C4-2B (cell line): Measurements from ENCODE around the gene SELENOM.

ENCODE experiments used
- ZFX ChIP-seq: fragments of 450-650 bp; IDR thresholded peaks from 2 replicates; pipeline ENCODE4 v1.6.1; 2017
- TF ChIP-seq, protein P1 (sequence below): fragments of 450-650 bp; conservative IDR thresholded peaks from 2 replicates; pipeline ENCODE4 v1.5.1; 2017; ENCODE audit warnings: mild to moderate bottlenecking

DNA sequence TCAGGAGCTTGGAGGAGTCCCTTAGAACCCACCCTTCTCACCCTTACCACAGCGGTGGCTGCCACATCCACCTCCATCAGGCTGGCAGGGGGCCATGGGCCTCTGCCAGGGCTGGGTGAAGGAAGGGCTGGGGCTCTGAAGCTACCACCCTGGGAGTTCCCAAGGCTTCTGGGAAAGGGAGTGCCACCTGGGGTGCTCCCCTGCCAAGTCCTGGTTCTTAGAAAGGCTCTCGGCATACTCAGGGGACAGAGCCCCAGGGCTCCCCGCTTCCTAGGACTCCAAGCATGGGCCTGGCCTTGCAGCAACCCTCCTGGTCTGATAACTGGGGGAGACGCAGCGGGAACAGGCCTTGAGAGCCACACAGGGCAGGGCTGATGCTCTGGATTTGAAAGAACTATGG is 33.4 kb upstream of the SELENOM start:
- TF ChIP-seq, protein P1, sequence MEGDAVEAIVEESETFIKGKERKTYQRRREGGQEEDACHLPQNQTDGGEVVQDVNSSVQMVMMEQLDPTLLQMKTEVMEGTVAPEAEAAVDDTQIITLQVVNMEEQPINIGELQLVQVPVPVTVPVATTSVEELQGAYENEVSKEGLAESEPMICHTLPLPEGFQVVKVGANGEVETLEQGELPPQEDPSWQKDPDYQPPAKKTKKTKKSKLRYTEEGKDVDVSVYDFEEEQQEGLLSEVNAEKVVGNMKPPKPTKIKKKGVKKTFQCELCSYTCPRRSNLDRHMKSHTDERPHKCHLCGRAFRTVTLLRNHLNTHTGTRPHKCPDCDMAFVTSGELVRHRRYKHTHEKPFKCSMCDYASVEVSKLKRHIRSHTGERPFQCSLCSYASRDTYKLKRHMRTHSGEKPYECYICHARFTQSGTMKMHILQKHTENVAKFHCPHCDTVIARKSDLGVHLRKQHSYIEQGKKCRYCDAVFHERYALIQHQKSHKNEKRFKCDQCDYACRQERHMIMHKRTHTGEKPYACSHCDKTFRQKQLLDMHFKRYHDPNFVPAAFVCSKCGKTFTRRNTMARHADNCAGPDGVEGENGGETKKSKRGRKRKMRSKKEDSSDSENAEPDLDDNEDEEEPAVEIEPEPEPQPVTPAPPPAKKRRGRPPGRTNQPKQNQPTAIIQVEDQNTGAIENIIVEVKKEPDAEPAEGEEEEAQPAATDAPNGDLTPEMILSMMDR, result no peak
- no peak for TF ChIP-seq ZFX
